Neural progenitor cell (in vitro differentiated cells): ENCODE data around the gene GTF3C2. TPM values are rescaled to one million over a fixed set of nuclear protein-coding genes. Genes with fewer than 3 reads are reported as not detected.

ENCODE experiments used
- DNase-seq: peaks from one replicate; pipeline ENCODE4 v3.0.0-alpha.2; 2016; ENCODE audit warnings: low spot score
- H2AFZ ChIP-seq: fragments of 200-600 bp; sonication (generic); replicated peaks from 2 replicates; pipeline ENCODE4 v1.6.1; 2016; ENCODE audit warnings: antibody characterized with exemption
- H3F3A ChIP-seq: fragments of 200-600 bp; sonication (generic); 2 replicates; pipeline ENCODE4 v1.6.1; 2016; ENCODE audit warnings: antibody characterized with exemption, low read depth
- H3K27ac ChIP-seq: fragments of 200-600 bp; sonication (generic); 2 replicates; pipeline ENCODE4 v1.5.1; 2016; ENCODE audit warnings: mild to moderate bottlenecking
- H3K27me3 ChIP-seq: fragments of 200-600 bp; sonication (generic); 2 replicates; pipeline ENCODE4 v1.6.1; 2016; ENCODE audit warnings: mild to moderate bottlenecking, moderate library complexity
- H3K36me3 ChIP-seq: fragments of 200-600 bp; sonication (generic); 2 replicates; pipeline ENCODE4 v1.5.1; 2016
- H3K4me1 ChIP-seq: fragments of 200-600 bp; sonication (generic); 2 replicates; pipeline ENCODE4 v1.6.1; 2016; ENCODE audit warnings: mixed run types
- H3K4me2 ChIP-seq: fragments of 200-600 bp; sonication (generic); 2 replicates; pipeline ENCODE4 v1.6.1; 2016
- H3K4me3 ChIP-seq: fragments of 200-600 bp; sonication (generic); 2 replicates; pipeline ENCODE4 v1.5.1; 2016
- H3K79me2 ChIP-seq: fragments of 200-600 bp; sonication (generic); 2 replicates; pipeline ENCODE4 v1.6.1; 2016; ENCODE audit warnings: low read depth
- H3K9ac ChIP-seq: fragments of 200-600 bp; sonication (generic); 2 replicates; pipeline ENCODE4 v1.6.1; 2016
- H3K9me3 ChIP-seq: fragments of 200-600 bp; sonication (generic); 2 replicates; pipeline ENCODE4 v1.5.1; 2016; ENCODE audit warnings: low read depth
- H4K20me1 ChIP-seq: fragments of 200-600 bp; sonication (generic); 2 replicates; pipeline ENCODE4 v1.6.1; 2016; ENCODE audit warnings: low read depth
- H3K27ac Mint-ChIP-seq: 3 replicates; pipeline ENCODE4 v1.8.0; 2021; ENCODE audit warnings: mixed read lengths
- H3K27me3 Mint-ChIP-seq: 2 replicates; pipeline ENCODE4 v1.8.0; 2022; ENCODE audit warnings: low read depth, mild to moderate bottlenecking, inconsistent platforms, moderate library complexity, mixed read lengths; ENCODE audit not compliant: insufficient read depth
- H3K36me3 Mint-ChIP-seq: 3 replicates; pipeline ENCODE4 v1.8.0; 2021; ENCODE audit warnings: mixed read lengths
- H3K4me1 Mint-ChIP-seq: 3 replicates; pipeline ENCODE4 v1.8.0; 2021; ENCODE audit warnings: mixed read lengths
- H3K4me3 Mint-ChIP-seq: 3 replicates; pipeline ENCODE4 v1.8.0; 2021; ENCODE audit warnings: mild to moderate bottlenecking, moderate library complexity, mixed read lengths
- H3K9me3 Mint-ChIP-seq: 3 replicates; pipeline ENCODE4 v1.8.0; 2020; ENCODE audit warnings: mixed read lengths
- CTCF ChIP-seq: fragments of 200-600 bp; sonication (generic); IDR thresholded peaks from 2 replicates; pipeline ENCODE4 v1.5.1; 2017; ENCODE audit warnings: antibody characterized with exemption, mild to moderate bottlenecking
- EZH2 ChIP-seq: fragments of 200-600 bp; sonication (generic); IDR thresholded peaks from 2 replicates; pipeline ENCODE4 v1.6.1; 2017; ENCODE audit warnings: antibody characterized with exemption, mild to moderate bottlenecking, moderate library complexity
- EZH2phosphoT487 ChIP-seq: fragments of 200-600 bp; sonication (generic); IDR thresholded peaks from 2 replicates; pipeline ENCODE4 v1.6.1; 2017; ENCODE audit warnings: antibody characterized with exemption
- total RNA-seq: library from RNA; depleted of rRNA; stranded (reverse); fragments of >200 nt; gene quantifications from 2 replicates; pipeline ENCODE4 v1.2.3, GENCODE V29; 2015; ENCODE audit warnings: low replicate concordance

Gene GTF3C2
- total RNA-seq, 1 donor from 2014 or later, result 57.3 TPM

GRCh38 chr2:27298391-27299080 lies 58.0 kb downstream of the GTF3C2 start:
- DNase-seq, result no peak
- no peaks in the 10 kb centered on the region for H3K79me2 ChIP-seq
- TF ChIP-seq EZH2phosphoT487 (no peak), CTCF (no peak), EZH2 (no peak)
- H3K4me3 ChIP-seq, result no peak overlapping the region
- H2AFZ ChIP-seq, result no peak overlapping the region
- no peak overlapping the region for H3K9ac ChIP-seq
- no peaks in the 10 kb centered on the region for H3K4me1 ChIP-seq
- H3K27ac ChIP-seq, result no peak overlapping the region
- H3K27me3 ChIP-seq, result no peaks in the 10 kb centered on the region
- peaks cover 6% of the 10 kb centered on the region for H3K27me3 Mint-ChIP-seq
- H3K27ac Mint-ChIP-seq, result no peak overlapping the region
- H3K9me3 Mint-ChIP-seq, result no peaks in the 10 kb centered on the region
- H3K4me1 Mint-ChIP-seq, result no peaks in the 10 kb centered on the region
- no peaks in the 10 kb centered on the region for H4K20me1 ChIP-seq
- H3K9me3 ChIP-seq, result no peaks in the 10 kb centered on the region
- H3F3A ChIP-seq, result no peaks in the 10 kb centered on the region
- no peaks in the 10 kb centered on the region for H3K36me3 Mint-ChIP-seq
- no peak overlapping the region for H3K4me2 ChIP-seq
- H3K36me3 ChIP-seq, result no peaks in the 10 kb centered on the region
- no peak overlapping the region for H3K4me3 Mint-ChIP-seq

GRCh38 chr2:27297195-27297594 lies 59.4 kb downstream of the GTF3C2 start:
- Histone ChIP-seq H3K4me3 (no peak overlapping the region), H3K79me2 (no peaks in the 10 kb centered on the region), H3K9me3 (no peaks in the 10 kb centered on the region), H3K36me3 (no peaks in the 10 kb centered on the region), H2AFZ (no peak overlapping the region), H3K9ac (no peak overlapping the region), H3F3A (no peaks in the 10 kb centered on the region), H3K27ac (no peak overlapping the region), H3K4me2 (no peak overlapping the region), H3K27me3 (no peaks in the 10 kb centered on the region), H3K4me1 (no peaks in the 10 kb centered on the region), H4K20me1 (no peaks in the 10 kb centered on the region)
- Mint-ChIP-seq H3K9me3 (no peaks in the 10 kb centered on the region), H3K4me3 (no peak overlapping the region), H3K27ac (no peak overlapping the region), H3K36me3 (no peaks in the 10 kb centered on the region), H3K27me3 (peaks cover 8% of the 10 kb centered on the region), H3K4me1 (no peaks in the 10 kb centered on the region)
- no peak for DNase-seq
- TF ChIP-seq EZH2 (no peak), EZH2phosphoT487 (no peak), CTCF (no peak)

- Mint-ChIP-seq H3K4me3 (no peak overlapping the region), H3K4me1 (no peaks in the 10 kb centered on the region), H3K9me3 (no peaks in the 10 kb centered on the region), H3K36me3 (no peaks in the 10 kb centered on the region), H3K27me3 (peaks cover 11% of the 10 kb centered on the region), H3K27ac (no peak overlapping the region)
- Histone ChIP-seq H3K4me1 (no peaks in the 10 kb centered on the region), H3K4me2 (no peak overlapping the region), H3K27me3 (peaks cover 4% of the 10 kb centered on the region), H3K79me2 (no peaks in the 10 kb centered on the region), H3K4me3 (no peak overlapping the region), H3K27ac (no peak overlapping the region), H2AFZ (no peak overlapping the region), H4K20me1 (no peaks in the 10 kb centered on the region), H3K9ac (no peak overlapping the region), H3F3A (no peaks in the 10 kb centered on the region), H3K36me3 (no peaks in the 10 kb centered on the region), H3K9me3 (no peaks in the 10 kb centered on the region)
- DNase-seq, result no peak
- no peak for TF ChIP-seq CTCF
These were observed 60.1 kb downstream of the GTF3C2 start for GRCh38 chr2:27296481-27296880.
